Fibroblast of the conjunctiva (primary cell): ENCODE measurements around the gene THSD7B.
"Not testable (repeated sequence)": the region's sequence is repeated elsewhere in the genome, so short reads cannot be mapped to it uniquely, and the experiment has no call there.

Experiments
- DNase-seq: peaks from one replicate; pipeline ENCODE4 v3.0.0-alpha.2; 2010; ENCODE audit warnings: low read depth

THSD7B gene

DNA sequence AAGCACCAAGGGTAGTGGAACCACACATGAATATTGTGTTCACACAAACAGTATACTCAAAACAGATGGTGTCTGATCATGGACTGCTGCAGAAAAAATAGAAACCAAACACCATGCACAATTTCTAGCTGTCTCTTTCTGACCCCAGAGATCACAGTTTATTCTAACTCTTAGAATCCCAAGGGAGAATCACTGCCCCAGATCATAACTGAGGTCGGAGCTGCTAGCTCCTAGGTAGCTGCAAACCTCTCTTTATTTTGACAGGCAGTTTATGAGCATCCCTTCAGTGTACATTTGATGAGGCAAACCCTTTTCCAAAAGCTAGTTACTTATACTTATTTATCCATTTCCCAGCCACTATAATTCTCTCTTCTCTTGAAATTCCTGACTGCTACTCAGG, 759.8 kb downstream of the THSD7B start:
- no peak for DNase-seq

GRCh38 chr2:137525641-137526190, 760.4 kb downstream of the THSD7B start:
- no peak for DNase-seq

DNA sequence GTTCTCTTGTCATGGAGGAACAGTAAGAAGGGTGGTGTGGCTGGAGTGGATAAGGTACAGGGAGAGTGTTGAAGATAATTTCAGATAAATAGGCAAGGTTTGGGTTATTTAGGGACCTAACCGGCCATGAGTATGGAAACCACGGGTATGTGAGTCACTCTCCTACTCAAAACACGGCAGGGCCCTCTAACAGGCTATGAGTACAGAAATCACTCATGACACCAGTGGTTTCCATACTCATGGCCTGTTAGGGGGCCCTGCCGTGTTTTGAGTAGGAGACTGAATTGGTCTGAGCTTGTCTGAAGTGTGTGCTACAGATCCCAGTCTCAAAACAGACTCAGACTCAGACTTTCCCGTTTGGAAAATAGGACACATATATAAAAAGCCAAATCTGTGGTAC, 770.6 kb downstream of the THSD7B start:
- no peak for DNase-seq

GRCh38 chr2:137539336-137539735, 774.0 kb downstream of the THSD7B start:
- DNase-seq: no peak

DNA sequence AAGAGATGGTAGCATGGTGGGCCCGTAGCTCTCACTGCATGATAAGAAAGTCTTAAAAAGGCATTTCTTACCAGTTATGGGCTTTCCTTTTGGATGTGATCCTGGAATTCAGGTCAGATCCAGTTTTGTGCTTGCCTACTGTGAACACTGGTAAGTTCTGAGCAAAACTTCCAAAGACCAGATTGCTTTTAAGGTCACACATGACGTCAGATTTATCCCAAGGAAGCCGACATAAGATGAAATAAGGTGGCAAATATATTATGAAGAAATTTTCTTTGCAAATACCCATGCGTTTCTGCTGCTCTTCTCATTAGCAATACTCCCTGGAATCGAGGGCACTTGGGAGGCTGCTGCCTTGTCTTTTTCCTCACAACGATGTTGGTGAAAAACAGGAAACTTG, 782.5 kb downstream of the THSD7B start:
- no peak for DNase-seq

- DNase-seq: no peak
Observed at GRCh38 chr2:137566387-137566786, 801.0 kb downstream of the THSD7B start.

GRCh38 chr2:137570484-137570883, 805.1 kb downstream of the THSD7B start:
- DNase-seq: no peak

DNA sequence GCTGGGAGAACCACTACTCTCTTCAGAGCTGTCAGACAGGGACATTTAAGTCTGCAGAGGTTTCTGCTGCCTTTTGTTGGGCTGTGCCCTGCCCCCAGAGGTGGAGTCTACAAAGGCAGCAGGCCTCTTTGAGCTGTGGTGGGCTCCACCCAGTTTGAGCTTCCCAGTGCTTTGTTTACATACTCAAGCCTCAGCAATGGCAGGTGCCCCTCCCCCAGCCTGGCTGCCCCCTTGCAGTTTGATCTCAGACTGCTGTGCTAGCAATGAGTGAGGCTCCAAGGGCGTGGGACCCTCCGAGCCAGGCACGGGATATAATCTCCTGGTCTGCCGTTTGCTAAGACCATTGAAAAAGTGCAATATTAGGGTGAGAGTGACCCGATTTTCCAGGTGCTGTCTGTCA, 822.5 kb downstream of the THSD7B start:
- DNase-seq: not testable (repeated sequence)

GRCh38 chr2:137588578-137588977, 823.2 kb downstream of the THSD7B start:
- not testable (repeated sequence) for DNase-seq

DNA sequence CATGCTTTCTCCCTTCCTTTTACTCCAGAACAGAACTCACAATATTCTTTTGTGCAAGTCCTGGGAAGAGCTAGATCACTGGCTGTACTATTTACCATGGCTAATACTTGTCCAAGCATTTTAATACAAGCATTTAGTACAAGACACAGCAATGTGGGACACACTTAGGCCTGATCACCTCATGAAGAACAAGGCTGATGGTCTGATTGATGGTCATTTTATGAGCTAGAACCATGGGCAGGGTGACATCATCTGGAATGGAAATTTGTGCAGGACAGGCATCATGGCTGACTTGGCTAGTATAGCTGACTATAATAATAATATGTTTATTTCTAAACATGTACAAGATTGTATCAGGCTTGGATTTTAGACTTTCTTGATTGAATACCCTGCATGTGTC, 824.8 kb downstream of the THSD7B start:
- no peak for DNase-seq

DNA sequence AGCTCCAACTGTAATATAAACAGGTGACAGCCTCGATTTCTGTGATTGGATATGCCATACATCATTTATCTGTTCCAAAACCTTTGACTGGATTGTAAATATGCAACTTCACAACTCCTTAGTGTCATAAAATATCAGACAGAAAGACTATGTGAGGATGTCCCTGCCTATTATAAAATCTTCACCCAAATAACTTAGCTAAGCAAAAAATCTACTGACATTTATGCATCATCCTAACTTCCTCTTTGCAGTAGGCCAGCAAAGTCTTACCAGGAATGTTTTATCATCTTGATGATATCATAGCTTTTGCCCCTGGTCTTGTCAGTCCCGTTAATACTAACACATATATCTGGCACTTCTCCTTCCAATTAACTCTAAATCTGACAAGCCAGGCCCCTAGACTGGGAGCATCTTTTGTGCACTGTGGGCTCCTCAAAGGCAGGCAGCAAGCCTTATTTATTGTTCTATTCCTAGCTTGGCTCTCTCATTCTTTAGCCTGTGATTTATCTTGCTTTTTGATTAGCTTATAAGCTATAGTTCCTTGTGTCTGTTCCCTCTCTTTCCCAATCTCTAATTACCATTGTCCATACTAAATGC, 842.5 kb downstream of the THSD7B start:
- no peak for DNase-seq

DNA sequence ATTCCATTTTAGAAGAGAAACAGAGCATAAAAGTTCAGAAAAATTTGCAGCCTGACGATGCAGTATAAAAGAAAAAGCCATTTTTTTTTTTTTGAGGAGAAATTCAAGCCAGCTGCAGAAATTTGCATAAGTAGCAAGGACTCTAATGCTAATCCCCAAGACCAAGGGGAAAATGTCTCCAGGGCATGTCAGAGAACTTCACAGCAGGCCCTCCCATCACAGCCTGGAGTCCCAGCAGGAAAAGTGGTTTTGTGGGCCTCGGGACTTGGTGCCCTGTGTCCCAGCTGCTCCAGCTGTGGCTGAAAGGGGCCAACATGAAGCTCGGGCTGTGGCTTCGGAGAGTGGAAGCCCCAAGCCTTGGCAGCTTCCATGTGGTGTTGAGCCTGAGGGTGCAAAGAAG, 873.6 kb downstream of the THSD7B start:
- no peak for DNase-seq

- no peak for DNase-seq
Observed at GRCh38 chr2:137644731-137645130, 879.4 kb downstream of the THSD7B start.

DNA sequence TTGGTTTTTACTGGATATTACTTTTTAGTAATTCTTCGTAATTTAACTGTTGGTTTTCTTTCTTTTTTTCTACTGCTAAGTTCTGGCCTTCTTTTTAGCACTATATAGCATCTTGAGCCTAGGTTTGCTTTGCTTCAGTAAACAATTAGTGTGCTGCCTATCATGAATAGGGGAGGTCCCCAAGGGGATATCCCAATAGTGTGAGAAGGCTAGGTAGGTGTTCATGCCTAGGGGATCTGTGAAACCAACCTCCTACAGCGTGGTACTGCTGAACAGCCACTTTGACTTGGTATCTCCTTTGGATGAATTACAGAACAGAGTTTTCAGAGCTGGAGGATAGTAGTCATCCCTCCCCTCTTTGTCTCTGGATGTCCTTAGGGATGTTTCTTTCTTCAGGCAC, 888.7 kb downstream of the THSD7B start:
- no peak for DNase-seq

GRCh38 chr2:137655814-137656213, 890.5 kb downstream of the THSD7B start:
- no peak for DNase-seq

DNA sequence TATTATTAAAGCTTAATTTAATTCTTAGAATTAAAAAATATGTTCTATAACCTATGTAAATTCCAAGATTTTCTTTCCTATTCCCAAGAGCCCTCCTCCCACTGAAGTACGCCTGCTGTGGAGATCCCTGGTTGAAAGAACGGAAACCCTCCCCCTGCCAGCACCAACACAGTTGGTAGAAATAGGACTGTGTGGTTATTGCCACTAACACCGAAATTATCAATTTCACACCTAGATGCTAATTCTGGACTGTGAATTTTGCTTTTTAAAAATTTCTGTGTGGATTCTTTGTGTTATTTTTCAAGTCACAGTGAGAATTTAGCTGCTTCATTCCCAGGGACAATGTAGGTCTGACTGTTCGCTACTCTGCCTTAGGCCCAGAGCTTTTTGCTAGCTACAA, 893.1 kb downstream of the THSD7B start:
- no peak for DNase-seq

GRCh38 chr2:137659616-137660015, 894.3 kb downstream of the THSD7B start:
- no peak for DNase-seq

DNA sequence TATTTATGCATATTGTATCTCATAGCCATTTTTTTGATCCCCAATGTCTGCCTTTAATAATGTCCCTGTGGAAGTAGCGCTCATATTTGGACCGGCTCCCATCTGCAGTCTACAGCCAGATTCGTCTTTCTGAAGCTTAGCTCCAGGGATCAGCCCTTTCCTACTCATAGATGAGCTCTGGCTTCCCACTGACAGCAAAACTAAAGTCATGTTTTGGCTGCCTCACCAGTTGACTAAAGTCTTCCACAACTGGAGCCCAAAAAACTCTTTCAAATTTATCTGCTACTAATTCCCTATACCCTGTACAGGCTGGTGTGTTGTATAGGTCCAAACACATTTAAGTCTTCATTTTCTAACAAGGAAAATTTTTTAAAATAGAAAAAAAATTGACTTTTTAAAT, 904.8 kb downstream of the THSD7B start:
- no peak for DNase-seq

DNA sequence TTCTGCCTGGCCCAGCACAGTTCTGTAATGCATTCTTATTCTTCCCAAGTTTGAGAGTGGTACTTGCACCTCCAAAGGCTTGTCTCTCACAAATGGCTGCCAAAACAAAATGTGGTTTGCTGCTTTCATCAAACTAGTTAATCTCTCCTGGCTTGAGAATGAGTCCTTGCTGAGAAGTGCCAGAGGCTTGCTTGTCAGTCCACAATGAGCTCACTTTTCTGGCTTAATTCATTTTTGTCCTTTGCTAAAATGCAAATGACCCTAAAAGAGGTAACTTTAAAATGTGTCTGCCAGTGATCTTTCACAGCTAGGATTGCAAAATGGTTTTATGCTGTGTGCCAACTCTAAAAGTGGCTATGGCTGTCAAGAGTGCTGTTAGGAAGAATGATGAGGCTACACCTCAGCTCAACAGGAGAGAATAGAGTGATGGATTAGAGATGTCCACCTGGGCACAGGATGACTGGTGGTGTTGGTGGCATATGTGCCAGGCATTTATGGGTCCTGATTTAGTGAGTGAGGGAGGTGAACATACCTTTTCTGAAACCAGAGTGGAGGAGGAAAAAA, 907.7 kb downstream of the THSD7B start:
- no peak for DNase-seq

DNA sequence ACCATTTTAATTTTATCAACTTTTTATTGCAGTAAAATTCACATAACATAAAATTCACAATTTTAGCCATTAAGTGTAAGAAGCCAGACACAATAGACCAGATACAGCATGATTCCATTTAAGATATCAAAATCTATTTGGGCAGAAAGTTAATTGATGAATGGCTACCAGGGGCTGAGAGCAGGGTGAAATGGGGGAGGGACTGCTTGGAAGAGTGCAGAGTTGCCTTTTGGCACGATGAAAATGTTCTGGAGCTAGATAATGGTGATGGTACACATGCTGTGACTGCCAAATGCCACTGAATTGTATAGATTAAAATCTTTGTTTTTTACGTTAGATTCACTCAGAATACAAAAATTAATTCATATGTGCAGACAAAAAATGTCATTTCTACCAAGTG, 909.6 kb downstream of the THSD7B start:
- no peak for DNase-seq

GRCh38 chr2:137675584-137676327, 910.4 kb downstream of the THSD7B start:
- no peak for DNase-seq

GRCh38 chr2:137676346-137676745, 911.0 kb downstream of the THSD7B start:
- DNase-seq: no peak

DNA sequence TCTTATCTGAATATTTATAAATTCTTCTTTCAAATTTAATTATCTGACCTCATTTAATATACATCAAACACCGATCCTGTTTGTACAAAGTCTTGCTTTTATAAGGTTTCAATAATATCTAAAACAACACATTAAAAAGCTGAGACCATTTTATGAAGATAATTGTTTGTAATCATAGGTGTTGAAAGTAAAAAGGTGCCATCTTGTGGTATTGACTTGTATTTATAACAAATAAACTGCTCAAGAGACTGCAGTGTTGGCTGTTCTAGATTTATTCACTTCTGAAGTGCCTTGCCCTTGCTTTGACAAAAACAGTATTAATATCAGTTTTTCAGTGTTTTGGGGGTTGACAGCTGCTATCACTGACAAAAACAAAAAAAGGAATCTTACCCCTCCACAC, 912.1 kb downstream of the THSD7B start:
- DNase-seq: no peak
